HG03432 (cell line): ENCODE results near the gene FBXW5.

Source experiments
- ATAC-seq: cut with Tn5 transposase; IDR thresholded peaks from one replicate; pipeline ENCODE4 v1.9.1; 2021; ENCODE audit warnings: mild to moderate bottlenecking, moderate library complexity; ENCODE audit not compliant: unreplicated experiment

The FBXW5 gene

DNA sequence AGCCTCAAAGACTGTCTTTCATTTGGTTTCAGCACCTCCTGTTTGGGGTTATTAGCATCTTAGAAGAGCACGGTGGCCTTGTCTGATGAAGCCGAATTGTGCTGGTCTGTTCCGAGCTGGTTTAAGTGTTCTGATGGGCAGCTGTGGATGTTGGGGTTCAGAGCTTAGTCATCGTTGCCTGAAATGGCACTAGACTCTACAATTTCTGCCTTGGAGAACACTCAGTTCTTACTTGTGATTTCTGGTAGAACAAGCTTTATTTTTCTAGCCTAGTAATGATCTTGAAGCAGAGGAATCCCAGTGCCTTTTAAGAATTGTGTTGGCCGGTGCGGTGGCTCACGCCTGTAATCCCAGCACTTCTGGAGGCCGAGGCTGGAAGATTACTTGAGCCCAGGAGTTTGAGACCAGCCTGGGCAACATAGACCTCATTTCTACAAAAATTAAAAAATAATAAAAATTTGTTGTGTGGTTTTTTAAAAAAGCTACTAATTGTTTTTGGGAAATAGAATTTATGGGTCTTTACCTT lies 7.8 kb downstream of the FBXW5 start:
- ATAC-seq = no peak

GRCh38 chr9:136935651-136936050 lies 8.9 kb downstream of the FBXW5 start:
- no peak for ATAC-seq

- no peak for ATAC-seq
Measured at GRCh38 chr9:136934277-136934676, 10.3 kb downstream of the FBXW5 start.

DNA sequence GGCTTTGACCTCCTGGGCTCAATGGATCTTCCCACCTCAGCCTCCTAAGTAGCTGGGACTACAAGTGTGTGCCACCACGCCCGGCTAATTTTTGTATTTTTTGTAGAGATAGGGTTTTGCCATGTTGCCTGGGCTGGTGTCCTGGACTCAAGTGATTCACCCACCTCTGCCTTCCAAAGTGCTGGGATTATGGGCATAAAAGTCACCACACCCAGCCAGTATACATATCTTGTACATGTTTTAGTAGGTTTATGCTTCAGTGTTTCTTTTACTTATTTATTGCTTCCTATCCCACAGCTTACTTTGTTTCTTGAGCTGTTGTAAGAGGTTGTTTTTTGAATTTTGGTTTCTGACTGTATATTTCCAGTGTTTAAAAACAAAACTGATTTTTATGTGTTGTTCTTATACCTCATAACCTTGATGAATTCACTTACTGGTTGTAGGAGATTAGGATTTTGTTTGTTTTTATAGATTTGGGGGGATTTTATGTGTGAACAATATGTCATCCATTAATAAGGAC lies 12.9 kb downstream of the FBXW5 start:
- ATAC-seq = no peak

DNA sequence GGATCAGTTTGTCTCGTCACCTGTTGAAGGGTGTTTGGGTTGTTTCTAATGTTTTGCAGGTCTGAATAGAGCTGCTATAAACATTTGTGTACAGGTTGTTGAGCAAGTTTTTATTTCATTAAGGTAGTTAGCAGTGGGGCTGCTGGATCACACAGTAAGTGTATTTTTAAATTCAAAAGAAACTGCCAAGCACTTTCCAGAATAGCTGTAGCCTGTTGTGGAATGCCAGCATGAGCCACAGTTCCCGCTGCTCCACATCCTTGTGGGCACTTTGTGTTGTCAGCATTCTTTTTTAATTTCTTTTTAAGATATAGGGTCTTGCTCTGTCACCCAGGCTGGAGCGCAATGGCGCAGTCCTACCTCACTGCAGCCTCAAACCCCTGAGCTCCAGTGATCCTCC lies 14.5 kb downstream of the FBXW5 start:
- no peak for ATAC-seq

DNA sequence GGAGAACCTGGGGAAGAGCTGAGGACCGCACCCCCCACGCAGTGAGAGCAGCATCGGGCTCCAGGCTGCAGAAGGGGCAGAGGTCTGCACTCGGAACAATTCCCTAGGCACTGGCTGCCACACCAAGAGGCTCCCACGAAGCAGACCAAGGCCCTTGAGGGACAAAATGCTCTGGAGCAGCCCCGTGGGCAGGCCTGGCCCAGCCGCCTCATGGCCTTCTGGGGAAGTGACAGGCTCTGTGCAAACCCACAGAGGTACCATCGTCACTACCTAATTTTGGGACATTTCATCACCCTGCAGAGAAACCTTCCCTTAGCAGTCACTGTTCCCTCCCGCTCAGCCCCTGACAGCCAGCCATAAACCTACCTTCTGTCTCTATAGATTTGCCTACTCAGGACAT lies 15.9 kb downstream of the FBXW5 start:
- ATAC-seq = no peak

DNA sequence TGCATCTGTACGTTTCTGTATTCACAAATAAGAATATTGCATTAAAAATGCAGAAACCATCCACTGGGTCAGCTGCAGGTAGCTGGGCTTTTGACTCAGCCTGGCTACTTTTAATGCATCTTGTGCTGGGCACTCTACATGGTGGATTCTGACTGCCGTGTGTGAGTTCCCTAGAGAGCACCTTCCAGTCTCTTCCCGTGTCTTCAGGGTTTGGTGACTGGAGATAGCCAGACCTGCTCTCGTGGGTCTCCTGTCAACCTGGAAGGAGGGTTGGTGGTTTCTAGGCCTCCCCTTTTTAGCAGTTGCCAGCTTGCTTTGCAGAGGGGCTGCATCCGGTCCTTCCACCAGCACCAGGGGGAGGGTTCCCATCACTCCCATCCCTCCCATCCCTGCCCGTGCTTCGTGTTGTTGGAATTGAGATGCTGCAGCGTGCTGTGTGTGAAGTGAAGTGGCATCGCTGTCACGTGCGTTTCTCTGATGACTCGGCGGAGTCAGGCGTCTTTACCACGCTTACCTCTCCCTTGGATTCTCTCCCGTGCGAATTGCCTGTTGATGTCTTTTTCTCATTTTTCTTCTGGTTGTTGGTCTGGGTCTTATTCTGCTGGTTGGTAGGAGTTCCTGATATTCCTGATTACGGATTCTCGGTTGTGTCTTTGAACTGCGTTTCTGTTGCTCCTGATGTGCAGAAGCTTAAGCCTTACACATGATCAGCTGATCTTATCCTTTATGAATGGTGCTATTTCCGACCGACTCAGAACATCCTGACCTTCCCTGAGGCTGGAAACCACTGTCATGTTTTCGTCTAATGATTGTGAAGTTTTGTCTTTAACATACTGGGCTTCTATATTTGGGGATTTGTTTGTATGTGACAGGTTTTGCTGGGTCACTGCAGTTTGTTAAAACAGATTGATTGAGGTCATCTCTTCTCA lies 16.9 kb downstream of the FBXW5 start:
- ATAC-seq = no peak

GRCh38 chr9:136926749-136927148 lies 17.8 kb downstream of the FBXW5 start:
- ATAC-seq = no peak

DNA sequence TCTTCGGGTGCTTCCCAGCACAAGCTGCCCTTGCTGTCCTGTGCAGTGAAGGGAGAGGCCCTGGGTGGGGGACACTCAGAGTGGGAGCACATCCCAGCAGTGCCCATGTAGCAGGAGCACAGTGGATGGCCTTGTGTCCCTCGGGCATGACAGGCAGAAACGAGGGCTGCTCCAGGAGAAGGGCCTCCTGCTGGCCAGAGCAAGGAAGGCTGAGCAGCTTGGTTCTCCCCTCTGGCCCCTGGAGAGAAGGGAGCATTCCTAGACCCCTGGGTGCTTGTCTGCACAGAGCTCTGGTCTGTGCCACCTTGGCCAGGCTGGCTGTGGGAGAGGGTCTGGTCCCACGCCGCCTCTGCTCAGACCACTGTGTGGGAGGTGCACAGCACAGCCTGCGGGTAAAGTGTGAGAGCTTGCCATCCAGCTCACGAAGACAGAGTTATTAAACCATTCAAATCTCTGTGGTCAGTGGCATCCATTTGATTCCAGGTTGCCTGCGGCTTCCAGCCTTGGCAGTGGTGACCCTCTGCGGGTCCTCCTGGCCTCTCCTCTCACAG lies 18.3 kb downstream of the FBXW5 start:
- ATAC-seq = no peak

DNA sequence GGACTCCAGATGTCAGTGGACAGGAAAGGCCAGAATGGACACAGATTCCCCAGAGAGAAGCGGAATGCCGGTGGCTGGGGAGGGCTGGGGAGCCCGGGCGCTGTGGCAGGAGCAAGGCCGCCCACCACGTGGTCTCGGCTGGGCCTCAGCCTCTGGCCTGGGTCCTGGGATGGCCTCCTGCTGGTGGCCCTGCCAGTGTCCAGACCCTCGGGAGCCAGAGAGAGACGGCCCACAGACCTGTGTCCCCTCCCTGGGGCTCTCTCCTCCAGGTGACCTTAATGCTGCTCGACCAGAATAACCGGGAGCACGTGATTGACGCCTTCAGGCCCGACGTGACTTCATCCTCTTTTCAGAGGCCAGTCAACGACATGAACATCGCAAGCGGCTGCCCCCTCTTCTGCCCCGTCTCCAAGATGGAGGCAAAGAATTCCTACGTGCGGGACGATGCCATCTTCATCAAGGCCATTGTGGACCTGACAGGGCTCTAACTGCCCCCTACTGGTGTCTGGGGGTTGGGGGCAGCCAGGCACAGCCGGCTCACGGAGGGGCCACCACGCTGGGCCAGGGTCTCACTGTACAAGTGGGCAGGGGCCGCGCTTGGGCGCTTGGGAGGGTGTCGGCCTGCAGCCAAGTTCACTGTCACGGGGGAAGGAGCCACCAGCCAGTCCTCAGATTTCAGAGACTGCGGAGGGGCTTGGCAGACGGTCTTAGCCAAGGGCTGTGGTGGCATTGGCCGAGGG lies 19.0 kb downstream of the FBXW5 start:
- ATAC-seq = no peak

DNA sequence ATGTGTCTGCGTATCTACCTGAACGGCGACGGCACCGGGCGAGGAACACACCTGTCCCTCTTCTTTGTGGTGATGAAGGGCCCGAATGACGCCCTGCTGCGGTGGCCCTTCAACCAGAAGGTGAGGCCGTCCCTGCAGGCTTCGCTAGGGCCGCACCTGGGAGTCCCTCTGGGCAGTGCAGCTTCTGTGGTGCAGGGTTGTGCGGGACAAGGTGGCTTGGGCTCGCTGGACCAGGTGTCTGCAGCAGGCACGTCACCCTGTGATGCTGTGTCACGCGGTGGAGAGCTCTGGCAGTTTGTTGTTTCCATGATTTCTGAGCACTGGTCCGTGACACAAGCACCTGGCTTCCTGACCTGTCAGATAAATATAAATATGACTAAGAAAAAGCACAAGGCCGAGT lies 20.7 kb downstream of the FBXW5 start:
- ATAC-seq = no peak

GRCh38 chr9:136922540-136922939 lies 22.0 kb downstream of the FBXW5 start:
- ATAC-seq = no peak

DNA sequence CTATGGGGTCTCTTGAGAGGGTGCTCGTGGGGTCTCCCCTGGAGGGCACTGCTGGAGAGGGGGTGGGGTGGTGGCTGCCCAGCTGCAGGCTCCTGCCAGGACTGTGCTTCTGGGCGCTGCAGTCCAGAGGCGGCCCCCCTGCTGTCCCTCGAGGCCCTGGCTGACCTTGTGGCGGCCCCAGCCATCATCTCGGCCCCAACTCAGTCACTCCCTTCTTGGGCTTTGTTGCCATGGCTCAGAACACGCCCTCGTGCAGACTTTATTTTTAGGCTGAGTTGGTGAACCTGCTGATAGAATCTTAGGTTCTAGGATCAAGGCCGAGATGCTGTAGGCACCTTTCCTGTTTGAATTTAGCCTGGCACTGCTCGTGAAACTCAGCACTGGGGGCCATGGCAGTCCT lies 22.8 kb downstream of the FBXW5 start:
- no peak for ATAC-seq

DNA sequence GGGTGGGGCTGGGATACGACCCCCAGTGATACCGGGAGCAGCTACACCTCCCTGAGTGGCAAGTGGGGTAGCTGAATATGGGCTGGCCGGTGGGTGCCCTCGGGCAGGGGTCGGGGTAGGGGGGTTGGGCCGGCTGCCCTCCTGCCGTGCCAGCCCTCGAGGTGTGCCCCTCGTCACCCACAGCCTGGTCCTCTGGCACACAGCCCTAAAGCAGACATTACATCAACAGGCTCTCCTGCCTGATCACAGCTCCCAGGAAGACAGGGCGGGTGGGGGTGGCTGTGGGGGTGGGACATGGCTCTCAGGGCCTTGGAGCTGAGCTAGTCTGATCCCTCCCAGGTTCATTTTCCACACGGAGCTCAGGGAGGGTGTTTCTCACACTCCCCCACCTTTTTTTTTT lies 23.2 kb downstream of the FBXW5 start:
- ATAC-seq = no peak

DNA sequence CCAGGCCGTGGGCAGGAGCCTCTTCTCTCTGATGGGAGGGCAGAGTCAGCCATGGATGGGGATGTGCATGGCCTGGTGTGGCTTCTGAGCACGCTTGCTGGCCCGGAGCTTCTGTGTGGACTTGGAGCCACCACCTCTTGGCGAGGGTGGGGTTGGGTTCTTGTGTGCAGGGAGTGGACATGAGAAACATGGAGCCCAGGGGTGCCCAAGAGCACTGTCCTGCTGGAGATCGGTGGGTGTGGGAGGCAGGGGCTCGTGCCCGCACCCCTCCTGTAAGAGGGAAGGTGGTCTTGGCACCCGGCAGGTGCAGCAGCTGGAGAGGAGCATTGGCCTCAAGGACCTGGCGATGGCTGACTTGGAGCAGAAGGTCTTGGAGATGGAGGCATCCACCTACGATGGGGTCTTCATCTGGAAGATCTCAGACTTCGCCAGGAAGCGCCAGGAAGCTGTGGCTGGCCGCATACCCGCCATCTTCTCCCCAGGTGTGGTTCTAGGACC lies 23.8 kb downstream of the FBXW5 start:
- ATAC-seq = no peak

DNA sequence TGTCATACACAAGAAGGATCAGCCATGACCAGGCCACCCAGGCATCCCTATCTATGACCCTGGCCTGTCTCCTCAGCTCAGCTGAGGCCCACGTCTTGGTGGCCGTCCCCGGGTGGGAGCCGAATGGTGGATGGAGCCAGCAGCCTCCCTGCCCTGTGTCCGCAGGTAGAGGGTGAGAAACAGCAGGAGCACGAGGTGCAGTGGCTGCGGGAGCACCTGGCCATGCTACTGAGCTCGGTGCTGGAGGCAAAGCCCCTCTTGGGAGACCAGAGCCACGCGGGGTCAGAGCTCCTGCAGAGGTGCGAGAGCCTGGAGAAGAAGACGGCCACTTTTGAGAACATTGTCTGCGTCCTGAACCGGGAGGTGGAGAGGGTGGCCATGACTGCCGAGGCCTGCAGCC lies 24.5 kb downstream of the FBXW5 start:
- no peak for ATAC-seq

DNA sequence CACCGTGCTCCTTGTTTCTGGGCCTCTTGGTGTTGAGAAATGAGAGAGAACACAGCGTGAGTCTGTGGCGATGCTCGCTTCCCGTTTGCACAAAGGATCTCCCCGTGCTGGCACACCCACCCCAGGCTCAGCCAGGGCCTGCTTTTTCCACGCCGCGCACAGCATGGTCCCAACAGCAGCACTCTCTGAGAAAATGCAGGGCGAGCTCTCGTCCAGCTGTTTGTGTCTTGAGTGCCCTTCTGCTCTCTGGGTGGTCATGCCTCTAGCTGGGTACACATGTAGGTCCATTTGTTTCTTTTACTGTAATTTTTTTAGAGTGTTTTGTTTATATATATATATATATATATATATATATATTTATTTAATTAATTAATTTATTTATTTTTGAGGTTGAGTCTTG lies 26.6 kb downstream of the FBXW5 start:
- no peak for ATAC-seq

DNA sequence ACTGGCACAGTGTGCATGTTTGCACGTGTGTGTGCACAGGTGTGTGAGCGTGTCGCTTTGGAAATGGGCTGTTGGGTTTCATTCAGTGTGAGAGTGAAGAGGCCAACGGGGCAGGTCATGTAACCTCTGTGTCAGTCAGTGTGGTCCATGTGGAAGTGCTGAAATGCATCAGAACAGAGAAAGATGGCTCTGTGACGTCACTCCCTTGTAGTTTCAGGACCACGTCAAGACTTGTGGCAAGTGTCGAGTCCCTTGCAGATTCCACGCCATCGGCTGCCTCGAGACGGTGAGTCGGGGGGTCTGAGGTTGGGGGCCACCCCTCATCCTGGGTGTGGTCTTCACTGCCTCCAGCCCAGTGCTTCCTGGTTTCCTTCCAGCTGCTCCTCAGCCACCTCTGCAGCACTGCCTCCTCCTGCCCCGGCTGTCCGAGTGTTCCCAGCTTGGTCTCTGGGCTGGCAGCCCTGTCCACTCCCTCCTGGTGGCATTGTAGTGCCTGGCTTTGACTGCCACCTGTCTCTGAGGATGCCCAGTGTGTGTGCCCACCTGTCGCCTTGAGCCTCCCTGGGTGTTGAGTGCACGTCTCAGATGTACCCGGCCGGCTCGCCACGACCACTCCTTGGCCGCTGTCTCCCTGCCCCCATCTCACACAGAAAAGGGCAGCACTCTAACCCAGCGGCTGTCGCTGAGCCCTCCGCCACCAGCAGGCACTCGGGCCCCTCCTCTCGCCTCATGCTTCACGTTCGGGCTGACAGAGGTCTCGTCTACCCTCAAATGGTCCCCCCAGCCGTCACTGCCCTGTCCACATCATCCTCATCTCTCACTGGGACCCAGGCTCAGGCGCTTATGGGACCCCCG lies 28.0 kb downstream of the FBXW5 start:
- ATAC-seq = no peak

- no peak for ATAC-seq
Measured at GRCh38 chr9:136915632-136916329, 28.8 kb downstream of the FBXW5 start.
